ENCODE data around the gene SYCP3. TPM values are rescaled to one million over a fixed set of nuclear protein-coding genes. Genes with fewer than 3 reads are reported as not detected.
"Not testable (repeated sequence)": the region's sequence is repeated elsewhere in the genome, so short reads cannot be mapped to it uniquely, and the experiment has no call there.

The SYCP3 gene
- total RNA-seq, 1 donor from 2014 or later: not detected

DNA sequence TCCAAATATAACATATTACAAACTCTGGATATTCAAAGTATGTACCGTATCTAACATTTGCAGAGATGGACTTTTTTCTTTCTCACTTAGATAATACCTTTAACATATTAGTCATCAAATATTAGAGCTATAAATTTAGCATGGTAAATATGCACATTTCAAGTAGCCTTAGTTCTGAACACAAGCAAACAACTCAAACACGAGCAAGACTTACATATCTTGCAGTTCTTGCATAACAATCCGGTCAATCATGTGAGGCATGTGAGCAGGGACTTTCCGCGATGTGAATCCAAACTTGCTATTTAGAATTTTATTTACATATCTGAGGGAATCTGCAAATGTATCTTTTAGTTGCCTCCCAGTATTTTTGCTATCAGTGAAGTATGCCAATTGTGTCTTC is 22.1 kb upstream of the SYCP3 start:
- no peak for DNase-seq (ENCODE audit: low read depth in 2 of 2)

DNA sequence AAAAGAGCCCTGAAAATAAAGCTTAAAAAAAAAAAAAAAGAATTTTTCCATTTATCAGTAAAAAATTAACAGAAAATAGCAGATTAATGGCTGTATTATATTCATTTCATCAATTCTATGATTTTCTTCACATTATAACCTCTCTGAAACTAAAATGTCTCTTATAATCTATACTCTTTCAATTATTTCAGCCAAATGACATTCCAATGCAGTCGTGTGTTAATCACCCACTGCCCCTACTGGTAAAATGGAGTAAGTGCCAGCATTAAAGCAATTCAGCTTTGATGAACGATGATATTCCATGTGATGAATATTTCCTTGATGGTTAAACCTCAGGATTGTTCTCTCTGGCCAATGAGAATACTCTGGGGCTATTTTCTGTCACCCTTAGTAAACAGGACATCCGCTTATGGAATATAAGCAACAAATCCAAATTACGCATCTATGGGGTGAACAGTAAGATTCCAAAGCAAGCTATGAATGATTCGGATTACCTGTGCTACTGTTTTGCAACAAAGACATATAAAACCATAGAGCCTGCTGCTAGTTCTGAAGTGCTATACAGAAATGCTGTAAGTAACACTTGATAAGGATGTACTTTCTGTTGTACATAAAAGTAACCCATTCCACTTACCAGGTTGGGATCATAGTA is 20.3 kb upstream of the SYCP3 start:
- peak; percentile 25 to 47 for DNase-seq (ENCODE audit: low read depth in 2 of 2)

DNA sequence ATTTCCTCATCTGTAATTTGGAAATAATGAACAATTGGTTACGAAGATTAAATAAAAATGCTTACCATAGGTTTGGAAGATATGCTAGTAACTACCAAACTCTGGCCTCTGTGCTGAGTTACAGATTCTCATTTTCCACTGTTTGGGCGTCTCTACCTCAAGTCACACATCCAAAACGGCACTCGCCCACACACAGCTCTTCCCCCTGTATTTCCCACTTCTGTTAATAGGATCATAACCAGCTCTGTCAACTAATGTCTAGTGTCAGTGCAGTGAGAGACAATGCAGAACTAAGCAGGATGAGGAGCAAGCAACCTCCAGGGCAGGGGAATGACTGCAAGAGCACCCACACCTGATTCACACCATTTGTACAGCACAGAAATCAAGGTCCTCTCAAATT is 10.9 kb upstream of the SYCP3 start:
- no peak for DNase-seq (ENCODE audit: low read depth in 2 of 2)

DNA sequence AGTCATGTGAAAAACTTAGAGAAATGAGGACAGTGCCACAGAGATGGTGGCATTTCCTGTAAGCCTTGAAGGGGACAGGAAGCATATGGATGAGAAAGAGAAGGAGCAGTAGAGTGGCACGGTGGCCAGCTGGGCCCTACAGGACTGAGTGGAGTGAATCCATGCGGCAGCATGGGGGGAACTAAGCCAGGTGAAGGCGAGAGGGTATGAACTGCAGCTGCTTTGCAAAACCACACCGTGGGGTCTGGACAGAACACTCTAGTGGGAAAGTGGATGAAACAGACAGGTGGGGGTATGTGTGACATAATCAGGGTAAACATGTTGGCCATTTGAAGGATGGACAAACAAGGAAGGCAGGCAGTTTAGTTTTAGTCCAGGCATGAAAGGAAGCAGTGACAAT is 10.4 kb upstream of the SYCP3 start:
- DNase-seq (ENCODE audit: low read depth in 2 of 2): no peak

DNA sequence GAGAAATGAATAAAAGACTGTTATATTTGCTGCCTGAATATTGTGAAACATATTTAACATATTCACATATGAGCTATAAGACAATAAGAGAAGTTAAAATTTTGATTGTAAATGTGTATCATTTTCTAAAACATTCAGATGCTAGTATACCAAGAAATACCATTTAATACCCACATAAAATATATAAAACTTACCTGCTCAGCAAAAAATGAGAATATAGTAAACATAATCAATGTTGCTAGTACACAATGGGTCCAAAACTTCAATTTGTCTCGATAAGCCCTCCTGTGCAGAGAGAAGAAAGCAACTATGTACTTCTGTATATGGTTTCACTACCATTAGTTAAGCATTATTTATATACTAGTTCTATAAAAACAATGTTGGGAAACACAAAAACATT is 9.6 kb upstream of the SYCP3 start:
- no peak for DNase-seq (ENCODE audit: low read depth in 2 of 2)

DNA sequence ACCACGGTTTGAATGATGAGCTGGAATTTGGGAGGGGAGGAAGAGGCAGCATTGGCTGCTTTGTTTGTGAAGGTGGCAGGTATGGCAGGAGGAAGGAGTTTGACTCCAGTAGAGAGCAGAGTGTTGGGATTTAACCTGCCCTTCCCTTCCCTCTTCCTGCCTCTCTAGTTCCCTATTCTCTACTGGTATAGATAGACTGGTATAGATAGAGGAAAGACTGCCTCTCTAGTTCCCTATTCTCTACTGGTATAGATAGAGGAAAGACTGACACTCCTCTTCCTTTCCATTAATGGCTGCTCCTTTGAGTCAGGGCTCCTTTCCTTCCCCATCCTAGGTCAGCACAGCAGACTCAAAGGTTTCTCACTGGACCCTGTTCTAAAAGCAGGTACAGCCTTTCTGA is 8.4 kb upstream of the SYCP3 start:
- DNase-seq (ENCODE audit: low read depth in 2 of 2): no peak

DNA sequence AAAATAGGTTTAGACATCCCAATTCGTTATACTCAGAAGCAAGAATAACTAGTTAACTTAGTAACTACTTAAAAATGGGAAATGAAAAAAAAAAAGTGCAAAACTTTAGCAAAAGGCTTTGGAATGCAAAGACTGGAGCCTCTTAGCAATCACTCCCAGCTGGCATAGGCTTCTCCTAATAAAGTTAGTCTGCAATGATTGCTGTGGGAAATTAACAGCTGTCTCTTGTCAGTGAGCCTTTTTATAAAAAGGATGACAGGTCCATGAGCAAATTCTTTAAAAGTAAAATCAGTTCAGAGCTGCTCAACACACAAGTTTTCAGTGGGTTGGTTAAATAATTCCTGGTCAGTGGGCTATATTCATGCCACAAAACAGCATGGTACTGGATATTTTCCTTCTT is 7.4 kb upstream of the SYCP3 start:
- no peak for DNase-seq (ENCODE audit: low read depth in 2 of 2)

DNA sequence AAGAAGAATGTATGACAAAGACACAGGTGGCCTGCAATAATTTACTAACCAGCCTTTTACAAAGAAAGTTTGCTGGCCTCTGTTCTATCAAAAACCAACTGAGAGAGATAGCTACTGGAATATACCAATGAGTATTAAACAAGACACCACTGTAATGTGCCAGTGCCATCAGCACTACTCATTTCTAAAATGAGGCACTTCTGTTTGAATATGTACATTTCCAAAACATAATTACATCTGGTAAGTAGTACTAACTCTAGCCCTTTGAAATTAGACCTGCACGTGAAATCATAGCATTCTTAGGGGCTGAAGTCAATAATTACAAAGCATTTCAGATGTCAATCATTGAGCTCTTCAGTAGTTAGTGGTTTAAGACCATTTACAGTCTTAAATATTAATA is 6.9 kb upstream of the SYCP3 start:
- no peak for DNase-seq (ENCODE audit: low read depth in 2 of 2)

DNA sequence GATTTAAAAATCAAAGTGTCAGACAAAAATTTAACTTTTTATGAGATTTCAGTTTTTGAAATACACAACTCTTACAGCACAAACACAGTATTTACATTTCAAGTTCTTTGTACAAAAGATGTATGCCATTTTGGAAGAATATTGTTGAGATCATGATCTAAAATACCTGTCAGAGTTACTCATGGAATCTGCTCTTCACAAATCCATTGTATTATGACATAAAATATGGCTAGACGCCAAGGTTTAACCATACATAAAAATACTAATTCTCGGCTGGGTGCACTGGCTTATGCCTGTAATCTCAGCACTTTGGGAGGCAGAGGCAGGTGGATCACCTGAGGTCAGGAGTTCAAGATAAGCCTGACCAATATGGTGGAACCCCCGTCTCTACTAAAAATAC is 6.2 kb upstream of the SYCP3 start:
- peak; percentile 27 to 42 for DNase-seq (ENCODE audit: low read depth in 2 of 2)

DNA sequence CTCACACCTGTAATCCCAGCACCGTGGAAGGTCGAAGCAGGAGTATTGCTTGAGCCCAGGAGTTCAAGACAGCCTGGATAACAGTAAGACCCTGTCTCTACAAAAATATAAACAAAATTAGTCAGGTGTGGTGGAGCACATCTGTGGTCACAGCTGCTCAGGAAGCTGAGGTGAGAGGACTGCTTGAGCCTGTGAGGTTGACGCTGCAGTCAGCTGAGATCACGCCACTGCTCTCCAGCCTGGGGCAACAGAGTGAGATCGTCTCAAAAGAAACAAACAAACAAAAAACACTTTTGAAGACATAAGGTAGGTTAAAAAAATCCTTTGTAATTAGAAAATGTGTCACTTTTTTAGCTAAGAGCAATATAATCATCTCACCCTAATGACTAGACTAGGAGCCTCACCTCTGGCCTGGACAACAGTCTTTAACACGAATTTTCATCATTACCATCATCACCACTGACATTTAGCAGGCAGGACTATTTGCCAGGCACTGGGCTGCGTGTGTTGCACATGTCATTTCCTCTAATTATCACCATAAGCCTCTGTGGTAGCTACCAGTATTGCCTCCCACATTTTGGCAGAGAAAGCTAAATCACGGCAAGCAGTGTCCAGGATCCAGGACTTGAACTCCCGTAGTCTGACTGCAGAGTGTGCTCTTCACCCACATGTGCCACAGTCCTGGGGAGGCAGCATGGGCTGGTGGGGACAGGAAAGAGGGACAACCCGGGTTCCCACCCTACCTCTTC is 4.6 kb upstream of the SYCP3 start:
- DNase-seq (ENCODE audit: low read depth in 2 of 2): no peak

DNA sequence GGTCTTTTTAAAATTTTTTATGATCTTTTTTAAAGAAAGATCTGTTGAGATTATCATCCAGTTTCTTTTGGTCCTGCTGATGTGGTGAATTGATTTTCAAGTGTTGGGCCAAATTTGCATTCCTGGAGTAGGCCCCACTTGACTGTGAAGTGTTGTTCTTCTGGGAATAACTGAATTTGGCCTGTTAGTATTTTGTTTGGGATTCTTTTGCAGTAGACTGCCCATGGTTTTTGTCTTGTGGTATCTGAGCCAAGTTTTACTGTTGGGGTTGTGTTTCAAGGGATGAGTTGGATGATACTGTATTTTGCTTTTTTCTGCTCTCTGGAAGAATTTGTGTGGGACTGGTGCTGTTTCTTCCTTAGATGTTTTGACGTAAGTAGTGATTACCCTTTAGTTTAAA is 4.0 kb upstream of the SYCP3 start:
- no peak for DNase-seq (ENCODE audit: low read depth in 2 of 2)

DNA sequence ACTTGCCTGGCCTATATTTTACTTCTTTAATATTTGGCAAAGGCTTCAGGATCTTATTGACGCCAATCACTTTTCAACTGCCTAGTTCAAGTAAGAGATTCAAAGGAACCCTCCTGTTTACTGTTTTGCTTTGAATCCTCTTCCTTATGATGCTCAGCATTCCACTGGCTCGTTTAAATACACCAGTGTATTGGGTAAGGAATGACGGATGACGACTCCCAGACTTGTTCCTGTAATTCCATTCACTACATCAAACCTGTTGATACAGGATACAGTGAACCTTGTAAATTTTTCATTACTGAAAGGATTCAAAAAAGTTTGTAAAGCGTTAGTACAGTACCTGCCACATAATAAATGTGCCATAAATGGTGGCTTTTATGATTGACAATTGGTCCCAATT is 1.7 kb upstream of the SYCP3 start:
- DNase-seq (ENCODE audit: low read depth in 2 of 2): no peak

DNA sequence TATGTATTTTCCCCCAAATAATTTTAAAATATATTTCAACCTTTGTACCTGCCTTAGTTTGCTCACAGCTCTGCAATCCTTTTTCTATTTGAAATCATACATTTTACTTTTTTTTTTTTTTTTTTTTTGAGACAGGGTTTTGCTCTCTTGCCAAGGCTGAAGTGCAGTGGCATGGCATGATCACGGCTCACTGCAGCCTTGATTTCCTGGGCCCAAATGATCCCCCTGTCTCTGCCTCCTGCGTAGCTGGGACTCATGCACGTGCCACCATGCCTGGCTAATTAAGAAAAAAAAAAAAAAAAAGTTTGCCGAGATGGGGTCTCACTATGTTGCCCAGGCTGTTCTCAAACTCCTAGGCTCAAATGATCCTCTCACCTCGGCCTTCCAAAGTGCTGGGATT is 1.3 kb upstream of the SYCP3 start:
- DNase-seq (ENCODE audit: low read depth in 2 of 2): no peak

DNA sequence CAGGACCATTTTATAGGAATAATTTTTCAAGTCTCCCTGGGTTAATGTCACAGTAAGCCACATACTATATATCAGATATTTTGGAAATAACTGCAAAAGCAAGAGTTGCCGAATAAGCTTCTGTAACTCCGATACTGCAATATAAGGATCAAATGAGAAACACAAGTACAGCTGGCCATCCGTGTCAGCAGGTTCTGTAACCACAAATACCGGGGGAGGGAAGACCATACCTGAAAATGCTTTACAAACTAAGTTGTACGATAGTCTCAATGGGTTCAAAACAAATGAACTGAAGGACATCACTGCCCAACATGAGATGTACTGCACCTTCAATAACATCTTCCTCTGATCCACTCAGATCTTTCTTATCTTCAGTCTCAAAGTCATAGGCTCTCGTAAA is 1.8 kb downstream of the SYCP3 start:
- DNase-seq (ENCODE audit: low read depth in 2 of 2): no peak

DNA sequence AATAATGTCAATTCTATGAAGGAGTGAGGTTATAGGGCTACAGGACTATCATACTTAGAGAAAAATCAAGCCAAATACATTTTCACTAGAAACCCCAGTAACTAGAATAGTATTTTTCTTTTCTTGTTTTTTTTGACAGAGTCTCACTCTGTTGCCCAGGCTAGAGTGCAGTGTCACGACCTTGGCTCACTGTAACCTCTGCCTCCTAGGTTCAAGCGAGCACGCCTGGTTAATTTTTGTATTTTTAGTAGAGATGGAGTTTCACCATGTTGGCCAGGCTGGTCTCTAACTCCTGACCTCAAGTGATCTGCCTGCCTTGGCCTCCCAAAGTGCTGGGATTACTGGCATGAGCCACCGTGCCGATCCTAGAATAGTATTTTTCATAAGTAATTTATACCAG is 4.8 kb downstream of the SYCP3 start:
- DNase-seq (ENCODE audit: low read depth in 2 of 2): not testable (repeated sequence)

DNA sequence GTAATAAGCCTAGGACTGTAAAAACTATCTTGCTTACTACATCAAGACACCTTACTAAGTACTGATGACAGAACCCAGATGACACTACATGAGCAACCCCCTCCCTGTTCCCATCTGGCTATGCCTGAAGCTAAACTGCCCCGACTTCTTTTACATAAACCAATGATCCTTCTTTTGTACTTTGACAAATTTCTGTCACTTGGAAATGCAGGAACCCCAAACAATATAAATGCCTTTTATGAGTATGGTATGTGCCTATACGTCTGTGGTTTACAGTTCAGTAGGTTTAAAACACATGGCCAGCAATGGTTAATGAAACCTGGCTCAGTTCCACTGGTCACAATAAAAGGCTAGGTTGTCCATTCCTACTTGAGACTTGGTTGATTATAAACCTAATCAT is 6.1 kb downstream of the SYCP3 start:
- no peak for DNase-seq (ENCODE audit: low read depth in 2 of 2)

DNA sequence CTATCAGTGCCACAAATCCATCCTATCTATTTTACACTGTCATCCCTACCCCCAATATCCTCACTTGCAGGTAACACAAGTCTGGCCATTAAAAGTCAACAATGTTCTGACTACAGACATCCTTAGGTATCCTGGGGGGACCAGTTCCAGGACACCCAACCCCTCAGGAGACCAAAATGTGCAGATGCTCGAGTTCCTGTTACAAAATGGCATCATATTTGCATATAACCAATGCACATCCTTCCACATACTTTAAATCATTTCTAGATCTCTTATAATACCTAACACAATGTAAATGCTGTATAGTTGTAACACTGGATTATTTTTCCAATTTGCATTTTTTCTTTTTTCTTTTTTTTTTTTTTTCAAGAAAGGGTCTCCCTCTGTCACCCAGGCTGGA is 6.9 kb downstream of the SYCP3 start:
- DNase-seq (ENCODE audit: low read depth in 2 of 2): no peak

DNA sequence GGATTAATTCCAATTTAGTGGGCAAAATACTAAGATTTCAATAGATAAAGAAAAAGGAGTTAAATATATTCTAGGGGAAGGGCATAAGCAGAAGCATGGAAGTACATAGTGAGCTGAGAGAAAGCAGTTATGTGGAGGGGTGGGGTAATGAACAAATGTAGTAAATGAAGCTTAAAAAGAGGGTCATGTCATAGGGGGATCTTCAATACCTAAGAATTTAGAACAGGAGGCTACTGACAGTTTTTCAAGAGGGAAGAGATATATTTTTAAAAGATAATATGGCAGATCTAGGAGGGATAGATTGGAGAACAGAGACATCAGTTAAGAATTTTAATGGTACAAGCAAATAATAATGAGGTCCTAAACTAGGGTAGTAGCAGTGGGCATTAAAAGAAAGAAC is 9.4 kb downstream of the SYCP3 start:
- DNase-seq (ENCODE audit: low read depth in 2 of 2): no peak

DNA sequence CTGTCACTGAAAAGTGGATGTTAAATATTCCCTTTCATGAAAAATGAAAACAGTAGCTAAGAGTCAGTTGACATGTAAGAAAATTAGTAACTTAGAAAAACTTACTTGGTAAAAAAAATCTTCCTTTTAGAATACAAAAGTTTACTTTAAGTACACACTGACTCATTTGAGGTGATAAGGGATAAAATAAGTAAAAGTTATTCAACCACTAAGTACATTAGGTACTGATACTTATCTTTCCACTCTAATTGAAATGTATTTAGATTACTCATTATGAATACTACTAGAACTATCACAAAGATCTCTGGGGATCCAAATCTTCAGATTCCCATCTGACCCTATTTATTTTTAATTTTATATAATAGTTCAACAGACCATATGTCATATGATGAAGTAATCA is 12.2 kb downstream of the SYCP3 start:
- DNase-seq (ENCODE audit: low read depth in 2 of 2): no peak

DNA sequence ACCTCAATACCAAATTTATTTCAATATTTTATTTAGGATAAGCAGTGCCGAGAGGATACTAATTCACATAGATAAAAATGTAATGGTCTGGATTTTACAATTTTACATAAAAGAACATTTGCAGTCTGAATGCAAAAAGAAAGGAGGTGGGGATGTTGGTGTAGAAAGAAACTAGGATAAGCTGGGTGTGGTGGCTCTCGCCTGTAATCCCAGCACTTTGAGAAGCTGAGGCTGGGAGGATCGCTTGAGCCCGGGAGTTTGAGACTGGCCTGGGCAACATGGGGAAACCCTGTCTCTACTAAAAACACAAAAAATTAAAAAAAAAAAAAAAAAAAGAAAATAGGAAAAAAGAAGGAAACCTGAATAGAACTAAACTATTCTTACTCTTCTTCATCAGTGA is 16.9 kb downstream of the SYCP3 start:
- no peak for DNase-seq (ENCODE audit: low read depth in 2 of 2)

DNA sequence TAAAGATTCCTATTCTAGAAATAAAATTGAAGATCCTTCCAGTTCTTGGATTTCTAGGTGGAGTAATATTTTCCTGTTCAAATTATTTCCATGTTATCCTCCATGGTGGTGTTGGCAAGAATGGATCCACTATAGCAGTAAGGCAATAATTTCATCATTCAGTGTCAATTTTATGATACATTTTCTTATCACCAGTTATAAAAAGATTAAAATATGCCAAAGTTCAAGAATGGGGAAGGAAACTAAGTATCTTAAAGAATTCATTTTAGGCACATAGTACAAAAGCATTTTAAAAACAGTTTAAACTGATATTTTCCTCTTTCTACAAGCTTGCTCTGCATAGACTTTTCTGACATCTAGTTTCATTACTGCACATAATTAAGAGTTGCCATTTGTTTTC is 19.1 kb downstream of the SYCP3 start:
- no peak for DNase-seq (ENCODE audit: low read depth in 2 of 2)

DNA sequence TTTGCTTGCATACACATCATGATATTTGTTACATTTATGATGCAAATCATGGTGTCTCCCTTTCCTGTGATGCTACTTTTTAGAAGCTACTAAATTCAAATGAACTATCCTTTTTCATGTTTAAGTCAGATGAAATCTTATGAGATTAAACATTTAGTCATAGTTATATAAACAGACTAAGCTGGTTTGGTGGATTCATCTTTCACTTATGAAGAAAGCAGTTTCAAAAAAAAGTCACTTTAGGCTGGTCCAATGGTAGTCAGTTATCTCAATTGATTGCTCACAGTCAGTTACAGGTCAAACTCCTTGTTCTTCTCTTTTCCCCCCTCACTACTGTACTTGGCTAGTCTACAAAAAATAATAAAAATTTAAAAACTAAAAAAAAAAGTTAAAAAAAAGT is 19.7 kb downstream of the SYCP3 start:
- DNase-seq (ENCODE audit: low read depth in 2 of 2): no peak

DNA sequence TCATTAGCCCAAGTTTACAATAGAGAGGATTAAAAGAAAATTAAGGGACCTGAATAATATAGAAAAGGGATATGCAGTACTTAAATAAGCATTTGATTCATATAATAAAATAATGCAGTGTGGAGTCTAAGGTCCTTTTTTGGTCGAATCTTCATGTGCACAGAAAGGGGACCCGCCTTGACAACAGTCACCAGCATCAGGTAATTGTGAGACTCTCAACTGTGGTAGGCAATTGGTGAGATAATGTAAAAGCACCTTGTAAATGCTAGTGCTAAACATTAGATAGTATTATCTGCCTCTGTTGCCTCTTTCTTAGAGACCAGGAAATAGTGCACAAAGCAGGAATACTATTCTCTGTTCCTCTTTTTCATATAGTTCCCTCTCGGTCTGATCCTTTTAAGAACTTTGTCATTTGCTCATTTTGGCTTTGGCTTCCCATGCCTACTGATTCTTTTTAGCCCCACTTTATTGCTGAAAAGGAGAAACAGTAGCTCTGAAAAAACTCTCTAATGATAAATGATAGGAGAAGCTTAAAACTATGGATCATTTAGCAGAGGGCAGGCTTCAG is 24.3 kb downstream of the SYCP3 start:
- DNase-seq (ENCODE audit: low read depth in 2 of 2): no peak

Data from dermis microvascular lymphatic vessel endothelial cell (primary cell).